Stimulated activated CD4-positive, alpha-beta T cell treated with anti-CD3 and anti-CD28 coated beads, Interleukin-2, amount 100 ng/mL, for 48 hours (primary cell): ENCODE data around the gene WNK1.
A peak's percentile ranks its signal among the peaks of the same experiment; 100 is the strongest.
"Not testable (repeated sequence)": the region's sequence is repeated elsewhere in the genome, so short reads cannot be mapped to it uniquely, and the experiment has no call there.

ENCODE experiments used
- DNase-seq, 2 donors: peaks; one replicate each; pipeline ENCODE4 v3.0.0-alpha.2; 2020

Gene WNK1

GRCh38 chr12:913919-914698, 161.7 kb downstream of the WNK1 start:
- no peak for DNase-seq

GRCh38 chr12:915090-915489, 162.7 kb downstream of the WNK1 start:
- DNase-seq, result no peak

GRCh38 chr12:916240-916639, 163.9 kb downstream of the WNK1 start:
- no peak for DNase-seq

DNA sequence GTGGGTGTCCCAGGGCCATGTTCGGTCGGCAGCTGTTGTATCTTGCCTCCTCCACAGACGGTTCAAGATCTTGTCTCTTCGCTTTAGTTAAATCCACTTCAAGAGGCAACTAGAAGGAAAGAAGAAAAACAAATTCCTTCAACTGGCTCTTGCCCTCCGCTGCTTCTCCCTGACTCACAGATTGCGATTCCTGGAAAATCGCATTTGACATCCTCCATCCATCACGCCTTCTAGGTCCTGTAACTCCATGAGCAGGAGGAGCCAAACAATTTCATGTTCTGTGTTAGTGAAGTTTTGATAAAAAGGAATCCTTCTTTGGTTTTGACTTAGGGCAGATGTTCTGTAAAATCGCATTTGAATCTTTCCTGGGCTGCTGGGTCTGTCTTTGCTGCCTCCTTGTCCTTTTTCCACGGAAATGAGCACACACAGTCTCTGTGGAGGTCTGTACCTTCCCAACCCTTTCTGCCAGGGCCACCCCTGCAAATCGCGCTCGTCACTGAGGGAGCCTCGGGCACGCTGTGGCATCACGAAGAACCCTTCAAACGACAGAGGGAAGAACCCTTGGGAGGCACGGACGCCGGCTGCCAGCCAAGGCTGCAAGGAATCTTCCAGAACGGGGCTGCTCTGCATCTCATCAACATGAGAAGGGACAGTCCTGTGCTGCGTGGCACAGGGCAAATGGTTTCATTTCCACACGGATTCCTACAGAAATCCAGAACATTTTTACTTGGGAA, 164.5 kb downstream of the WNK1 start:
- DNase-seq, result no peak

GRCh38 chr12:920676-921075, 168.3 kb downstream of the WNK1 start:
- DNase-seq, result no peak

DNA sequence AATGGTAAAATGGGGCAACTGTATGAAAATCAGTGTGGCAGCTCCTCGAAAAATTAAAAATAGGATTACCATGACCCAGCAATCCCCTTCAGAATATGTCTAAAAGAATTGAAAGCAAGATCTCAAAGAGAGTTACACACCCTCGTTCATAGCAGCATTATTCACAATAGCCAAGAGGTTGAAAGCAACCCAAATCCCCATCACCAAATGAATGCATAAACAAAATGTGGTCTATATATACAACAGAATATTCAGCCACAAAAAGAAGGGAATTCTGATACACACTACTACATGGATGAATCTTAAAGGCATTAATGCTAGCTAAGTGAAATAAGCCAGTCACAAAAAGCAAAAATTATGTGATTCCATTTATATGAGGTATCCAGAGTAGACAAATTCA, 169.9 kb downstream of the WNK1 start:
- DNase-seq, result no peak

DNA sequence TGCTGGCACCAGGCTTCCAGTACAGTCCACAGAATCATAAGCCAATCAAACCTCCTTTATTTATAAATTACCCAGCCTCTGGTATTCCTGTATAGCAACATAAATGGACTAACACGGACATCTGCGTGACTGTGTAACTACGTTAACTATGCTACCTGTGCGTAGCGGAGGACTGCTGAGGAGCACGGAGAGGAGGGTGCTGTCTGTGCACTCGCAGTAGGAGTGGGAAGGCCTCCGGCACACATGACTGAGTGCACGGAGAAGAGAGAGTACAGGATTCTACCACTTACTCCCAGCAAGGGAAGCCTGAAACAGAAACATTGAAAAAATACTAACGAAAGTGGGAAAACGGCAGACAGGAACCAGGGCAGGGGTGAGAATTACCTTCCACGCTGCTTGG, 174.3 kb downstream of the WNK1 start:
- no peak for DNase-seq

DNA sequence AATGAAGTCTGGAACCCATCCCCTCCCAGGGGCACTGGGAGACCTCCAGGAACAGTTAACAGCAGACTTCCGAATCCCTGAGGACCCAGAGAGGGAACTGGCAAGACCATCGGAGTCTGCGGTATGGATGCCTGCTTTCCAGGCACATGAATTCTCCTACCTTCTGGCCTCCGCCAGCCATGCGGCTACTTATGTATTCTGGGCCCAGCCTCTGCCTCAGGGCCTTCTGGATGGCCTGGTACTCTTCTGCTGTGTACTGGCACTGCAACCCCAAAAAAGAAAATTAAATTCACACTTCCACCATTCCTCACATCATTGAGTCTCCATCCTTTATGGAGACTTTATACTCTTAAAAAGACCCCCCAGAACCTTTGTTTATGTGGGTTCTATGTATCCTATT, 178.7 kb downstream of the WNK1 start:
- no peak for DNase-seq

DNA sequence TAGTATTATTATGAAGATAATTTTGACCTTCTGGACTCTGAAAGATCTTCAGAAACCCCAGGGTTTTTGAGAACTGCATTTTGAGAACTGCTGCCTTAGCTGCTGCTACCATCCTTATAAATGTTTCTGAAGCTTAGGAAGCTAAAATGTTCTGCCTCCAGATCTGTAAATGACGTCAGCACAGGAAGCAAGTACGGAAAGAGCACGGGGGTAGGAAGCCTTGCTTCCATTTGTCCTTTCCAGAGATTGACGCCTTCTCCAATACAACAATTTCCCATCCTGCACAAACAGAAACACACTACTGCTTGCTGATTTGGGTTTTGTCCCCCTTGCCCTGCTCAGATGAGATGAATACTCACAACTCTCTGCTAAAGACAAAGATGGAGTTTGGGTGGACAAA, 179.2 kb downstream of the WNK1 start:
- DNase-seq, result no peak

DNA sequence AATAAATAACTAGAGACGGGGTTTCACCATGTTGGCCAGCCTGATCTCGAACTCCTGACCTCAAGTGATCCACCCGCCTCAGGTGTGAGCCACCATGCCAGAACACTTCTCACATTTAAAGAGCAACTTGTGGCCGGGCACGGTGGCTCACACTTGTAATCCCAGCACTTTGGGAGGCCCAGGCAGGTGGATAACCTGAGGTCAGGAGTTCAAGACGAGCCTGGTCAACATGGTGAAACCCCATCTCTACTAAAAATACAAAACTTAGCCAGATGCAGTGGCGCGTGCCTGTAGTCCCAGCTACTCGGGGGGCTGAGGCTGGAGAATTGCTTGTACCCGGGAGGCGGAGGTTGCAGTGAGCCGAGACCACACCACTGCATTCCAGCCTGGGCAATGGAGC, 183.5 kb downstream of the WNK1 start:
- DNase-seq, result not testable (repeated sequence)

- no peak for DNase-seq
These were observed 184.3 kb downstream of the WNK1 start for GRCh38 chr12:936377-937345.

- DNase-seq, result no peak
These were observed 186.4 kb downstream of the WNK1 start for GRCh38 chr12:938810-939209.

GRCh38 chr12:943051-943450, 190.7 kb downstream of the WNK1 start:
- no peak for DNase-seq

DNA sequence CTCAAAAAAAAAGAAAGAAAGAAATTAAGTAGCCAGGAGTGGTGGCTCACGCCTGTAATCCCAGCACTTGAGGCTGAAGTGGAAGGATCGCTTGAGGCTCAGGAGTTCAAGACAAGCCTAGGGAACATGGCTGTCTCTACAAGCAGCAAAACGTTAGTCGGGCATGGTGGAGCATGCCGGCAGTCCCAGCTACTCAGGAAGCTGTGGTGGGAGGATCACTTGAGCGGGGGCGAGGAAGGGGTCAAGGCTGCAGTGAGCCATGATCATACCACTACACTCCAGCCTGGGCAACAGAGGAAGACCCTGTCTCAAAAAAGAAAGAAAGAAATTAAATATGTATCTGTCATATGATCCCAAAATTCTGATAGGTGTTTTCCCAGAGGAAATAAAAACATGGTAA, 191.8 kb downstream of the WNK1 start:
- no peak for DNase-seq

DNA sequence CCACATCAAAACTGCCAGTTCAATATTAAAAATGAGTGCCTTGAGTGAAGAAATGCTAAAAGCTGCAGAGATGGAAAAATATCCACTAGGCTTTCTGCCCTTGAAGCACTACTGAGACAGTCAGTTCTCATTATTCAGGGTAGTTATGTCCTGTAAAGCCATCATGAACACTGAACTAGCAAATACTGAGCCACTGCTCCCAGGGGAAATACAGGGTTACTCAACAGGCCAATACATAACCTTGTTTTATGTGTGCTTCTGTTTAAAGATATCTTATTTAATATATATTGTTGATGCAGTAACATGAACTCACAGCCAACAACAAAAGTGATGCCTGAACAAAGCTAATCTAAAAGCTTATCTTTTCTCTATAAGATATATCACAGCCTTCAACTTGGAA, 193.8 kb downstream of the WNK1 start:
- no peak for DNase-seq

DNA sequence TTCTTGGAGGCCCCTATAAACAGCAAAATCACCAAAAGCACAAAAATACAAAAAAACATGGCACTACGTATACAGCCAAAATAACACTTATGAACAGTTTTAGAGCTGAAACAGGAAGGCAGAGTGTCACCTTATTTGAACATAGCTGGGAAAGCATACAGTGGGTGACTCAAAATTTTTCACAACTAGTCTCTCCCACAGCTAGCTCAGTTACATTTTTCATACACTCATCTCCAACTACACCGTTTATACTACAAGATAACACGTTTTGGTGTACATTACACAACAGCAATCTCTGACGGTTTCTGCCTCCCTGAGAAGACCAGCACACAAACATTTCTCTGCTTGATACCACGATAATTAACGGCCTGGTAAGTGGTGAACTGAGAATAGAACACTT, 194.3 kb downstream of the WNK1 start:
- no peak for DNase-seq

GRCh38 chr12:948238-948637, 195.9 kb downstream of the WNK1 start:
- DNase-seq, result no peak

- peak; percentile 98 to 99 for DNase-seq
These were observed 197.2 kb downstream of the WNK1 start, which contains the start of gene RAD52 for GRCh38 chr12:949453-950191. RAD52 (minus strand) TSS chr12:949694; CDS start chr12:933058, 16,636 bp downstream.

DNA sequence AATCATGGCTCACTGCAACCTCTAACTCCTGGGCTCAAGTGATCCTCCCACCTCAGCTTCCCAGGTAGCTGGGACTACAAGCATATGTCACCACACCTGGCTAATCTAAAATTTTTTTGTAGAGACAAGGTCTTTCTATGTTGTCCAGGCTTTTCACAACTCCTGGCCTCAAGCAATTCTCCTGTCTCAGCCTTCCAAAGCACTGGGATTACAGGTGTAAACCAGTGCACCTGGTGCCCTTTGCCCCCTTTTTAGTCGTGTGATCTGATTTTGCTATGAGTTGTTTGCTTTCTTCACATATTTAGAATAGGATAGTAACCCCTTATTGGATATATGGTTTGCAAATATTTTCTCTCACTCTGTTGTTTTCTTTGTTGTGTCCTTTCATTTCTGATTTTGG, 198.8 kb downstream of the WNK1 start:
- no peak for DNase-seq

GRCh38 chr12:953776-954175, 201.4 kb downstream of the WNK1 start:
- peak in 1 of 2 donors; percentile 8 for DNase-seq

GRCh38 chr12:954741-955140, 202.4 kb downstream of the WNK1 start:
- DNase-seq, result no peak

GRCh38 chr12:955939-956338, 203.6 kb downstream of the WNK1 start:
- no peak for DNase-seq
